SK-N-SH (cell line): ENCODE data around the gene YEATS4.

ENCODE experiments used
- CTCF ChIP-seq: fragments of 200-600 bp; sonication (generic); IDR thresholded peaks from 2 replicates; pipeline ENCODE4 v1.6.1; 2017; ENCODE audit warnings: antibody characterized with exemption, mild to moderate bottlenecking, moderate library complexity
- ELF1 ChIP-seq: IDR thresholded peaks from 2 replicates; pipeline ENCODE4 v1.4.0; 2012
- EZH2phosphoT487 ChIP-seq: fragments of 200-600 bp; sonication (generic); IDR thresholded peaks from 2 replicates; pipeline ENCODE4 v1.6.1; 2017; ENCODE audit warnings: low read depth, mixed run types, mild to moderate bottlenecking, antibody characterized with exemption, moderate library complexity, borderline replicate concordance
- GATA2 ChIP-seq: sonication (generic); formaldehyde crosslinking; IDR thresholded peaks from 2 replicates; pipeline ENCODE4 v1.5.0; 2020; ENCODE audit warnings: mild to moderate bottlenecking, missing genetic modification reagents
- POLR2AphosphoS5 ChIP-seq: IDR thresholded peaks from 2 replicates; pipeline ENCODE4 v1.6.1; 2012; ENCODE audit warnings: low read depth, low read length
- RAD21 ChIP-seq: IDR thresholded peaks from 2 replicates; pipeline ENCODE4 v1.6.1; 2012; ENCODE audit warnings: mild to moderate bottlenecking, low read length
- REST ChIP-seq: IDR thresholded peaks from 2 replicates; pipeline ENCODE4 v1.6.1; 2012; ENCODE audit warnings: mild to moderate bottlenecking, low read depth, low read length, moderate library complexity
- RFX5 ChIP-seq: IDR thresholded peaks from 2 replicates; pipeline ENCODE4 v1.6.1; 2012; ENCODE audit warnings: mild to moderate bottlenecking, improper control_type of control experiment, low read length
- RXRA ChIP-seq: IDR thresholded peaks from 2 replicates; pipeline ENCODE4 v1.4.0; 2012; ENCODE audit warnings: low read depth, mild to moderate bottlenecking, borderline replicate concordance
- SMC3 ChIP-seq: IDR thresholded peaks from 2 replicates; pipeline ENCODE4 v1.6.1; 2012; ENCODE audit warnings: low read depth, low read length, improper control_type of control experiment
- USF1 ChIP-seq: IDR thresholded peaks from 2 replicates; pipeline ENCODE4 v1.4.0; 2012; ENCODE audit warnings: low read depth, borderline replicate concordance
- YY1 ChIP-seq: IDR thresholded peaks from 2 replicates; pipeline ENCODE4 v1.4.0; 2012; ENCODE audit warnings: low read depth, mild to moderate bottlenecking
- TF ChIP-seq, protein P1 (sequence below): IDR thresholded peaks from 2 replicates; pipeline ENCODE4 v1.4.0; 2012; ENCODE audit warnings: low read depth
- TF ChIP-seq, protein P2 (sequence below): fragments of 150-350 bp; IDR thresholded peaks from 2 replicates; pipeline ENCODE4 v1.6.1; 2017; ENCODE audit warnings: antibody characterized with exemption, low read length, low read depth, borderline replicate concordance

DNA sequence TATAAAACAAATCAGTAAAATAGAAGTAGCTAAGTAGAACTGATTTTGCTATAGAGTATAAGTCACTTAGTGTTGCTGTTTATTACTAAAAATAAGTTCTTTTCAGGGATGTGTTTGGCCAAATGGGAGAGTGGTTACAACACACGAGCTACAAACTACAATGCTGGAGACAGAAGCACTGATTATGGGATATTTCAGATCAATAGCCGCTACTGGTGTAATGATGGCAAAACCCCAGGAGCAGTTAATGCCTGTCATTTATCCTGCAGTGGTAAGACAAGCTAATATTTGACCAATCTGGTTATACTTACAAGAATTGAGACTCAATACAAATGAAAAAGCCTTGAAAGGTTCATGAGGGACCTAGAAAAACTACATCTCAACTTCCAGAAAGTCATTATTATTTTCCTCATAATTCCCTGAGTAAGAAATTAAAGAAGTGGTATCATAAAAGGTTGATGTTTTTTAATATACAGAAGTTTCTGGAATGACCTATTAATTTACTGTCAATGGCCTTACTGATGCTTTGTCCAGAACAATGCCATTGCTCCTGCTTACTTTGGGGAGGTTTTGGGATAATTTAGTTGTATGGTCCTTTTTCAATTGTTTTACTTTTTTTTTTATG is 9.4 kb upstream of the YEATS4 start:
- no peak for TF ChIP-seq CTCF
- TF ChIP-seq, protein P1, sequence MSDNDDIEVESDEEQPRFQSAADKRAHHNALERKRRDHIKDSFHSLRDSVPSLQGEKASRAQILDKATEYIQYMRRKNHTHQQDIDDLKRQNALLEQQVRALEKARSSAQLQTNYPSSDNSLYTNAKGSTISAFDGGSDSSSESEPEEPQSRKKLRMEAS, result no peak
- no peak for TF ChIP-seq RAD21
- TF ChIP-seq SMC3, result no peak
- TF ChIP-seq YY1, result no peak
- no peak for TF ChIP-seq RFX5
- TF ChIP-seq, protein P2, sequence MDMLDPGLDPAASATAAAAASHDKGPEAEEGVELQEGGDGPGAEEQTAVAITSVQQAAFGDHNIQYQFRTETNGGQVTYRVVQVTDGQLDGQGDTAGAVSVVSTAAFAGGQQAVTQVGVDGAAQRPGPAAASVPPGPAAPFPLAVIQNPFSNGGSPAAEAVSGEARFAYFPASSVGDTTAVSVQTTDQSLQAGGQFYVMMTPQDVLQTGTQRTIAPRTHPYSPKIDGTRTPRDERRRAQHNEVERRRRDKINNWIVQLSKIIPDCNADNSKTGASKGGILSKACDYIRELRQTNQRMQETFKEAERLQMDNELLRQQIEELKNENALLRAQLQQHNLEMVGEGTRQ, result no peak
- no peak for TF ChIP-seq RXRA
- no peak for TF ChIP-seq POLR2AphosphoS5
- TF ChIP-seq EZH2phosphoT487, result no peak
- no peak for TF ChIP-seq USF1
- TF ChIP-seq GATA2 (CRISPR knock-in tag), result no peak
- TF ChIP-seq ELF1, result no peak
- no peak for TF ChIP-seq REST
